Measurements from ENCODE around the gene NCDN.

NCDN gene

GRCh38 chr1:35573198-35574124, 15.9 kb downstream of the NCDN start, which contains the start of gene TFAP2E:
Gene TFAP2E, plus strand, starts transcription at chr1:35573314. Its CDS starts 264 bp downstream, at chr1:35573578.
- Histone ChIP-seq H3K36me3 (ENCODE audit: insufficient read depth) (no peaks in the 10 kb centered on the region), H3K9ac (no peak within 1 kb of the TSS), H3K27ac (no peak within 1 kb of the TSS), H3K79me2 (ENCODE audit: insufficient read depth, low read depth) (no peaks in the 10 kb centered on the region), H3K4me2 (no peak within 1 kb of the TSS), H3K4me1 (ENCODE audit: low read depth, poor library complexity, severe bottlenecking) (no peaks in the 10 kb centered on the region), H2AFZ (ENCODE audit: low read depth) (no peak within 1 kb of the TSS), H4K20me1 (ENCODE audit: insufficient read depth) (no peaks in the 10 kb centered on the region), H3K27me3 (ENCODE audit: insufficient read depth, low read depth) (no peaks in the 10 kb centered on the region), H3K4me3 (IDR thresholded peaks at IDR 0.05; ENCODE audit: insufficient read depth, low read depth, low read length) (no peak within 1 kb of the TSS)
- no peak for TF ChIP-seq CTCF (conservative IDR thresholded peaks at IDR 0.05; ENCODE audit: low read depth, low read length)

- no peak overlapping the region for H3K4me3 ChIP-seq (IDR thresholded peaks at IDR 0.05; ENCODE audit: insufficient read depth, low read depth, low read length)
- no peaks in the 10 kb centered on the region for H3K36me3 ChIP-seq (ENCODE audit: insufficient read depth)
- H3K27ac ChIP-seq, result no peak overlapping the region
- H3K9ac ChIP-seq, result no peak overlapping the region
- H4K20me1 ChIP-seq (ENCODE audit: insufficient read depth), result no peaks in the 10 kb centered on the region
- H3K79me2 ChIP-seq (ENCODE audit: insufficient read depth, low read depth), result no peaks in the 10 kb centered on the region
- H3K4me2 ChIP-seq, result no peak overlapping the region
- no peak for TF ChIP-seq CTCF (conservative IDR thresholded peaks at IDR 0.05; ENCODE audit: low read depth, low read length)
- no peaks in the 10 kb centered on the region for H3K27me3 ChIP-seq (ENCODE audit: insufficient read depth, low read depth)
- no peak overlapping the region for H2AFZ ChIP-seq (ENCODE audit: low read depth)
- H3K4me1 ChIP-seq (ENCODE audit: low read depth, poor library complexity, severe bottlenecking), result no peaks in the 10 kb centered on the region
Observed at GRCh38 chr1:35574125-35574654, 16.6 kb downstream of the NCDN start.

- no peaks in the 10 kb centered on the region for H3K4me1 ChIP-seq (ENCODE audit: low read depth, poor library complexity, severe bottlenecking)
- no peak overlapping the region for H3K27ac ChIP-seq
- no peak overlapping the region for H3K4me2 ChIP-seq
- no peaks in the 10 kb centered on the region for H4K20me1 ChIP-seq (ENCODE audit: insufficient read depth)
- no peaks in the 10 kb centered on the region for H3K27me3 ChIP-seq (ENCODE audit: insufficient read depth, low read depth)
- no peak overlapping the region for H3K4me3 ChIP-seq (IDR thresholded peaks at IDR 0.05; ENCODE audit: insufficient read depth, low read depth, low read length)
- H3K79me2 ChIP-seq (ENCODE audit: insufficient read depth, low read depth), result no peaks in the 10 kb centered on the region
- no peak overlapping the region for H3K9ac ChIP-seq
- TF ChIP-seq CTCF (conservative IDR thresholded peaks at IDR 0.05; ENCODE audit: low read depth, low read length), result no peak
- no peaks in the 10 kb centered on the region for H3K36me3 ChIP-seq (ENCODE audit: insufficient read depth)
- no peak overlapping the region for H2AFZ ChIP-seq (ENCODE audit: low read depth)
Observed at GRCh38 chr1:35574655-35575415, 17.2 kb downstream of the NCDN start.

- Histone ChIP-seq H3K36me3 (ENCODE audit: insufficient read depth) (no peaks in the 10 kb centered on the region), H3K4me1 (ENCODE audit: low read depth, poor library complexity, severe bottlenecking) (no peaks in the 10 kb centered on the region), H4K20me1 (ENCODE audit: insufficient read depth) (no peaks in the 10 kb centered on the region), H3K4me3 (IDR thresholded peaks at IDR 0.05; ENCODE audit: insufficient read depth, low read depth, low read length) (no peak overlapping the region), H3K79me2 (ENCODE audit: insufficient read depth, low read depth) (no peaks in the 10 kb centered on the region), H2AFZ (ENCODE audit: low read depth) (no peak overlapping the region), H3K9ac (no peak overlapping the region), H3K4me2 (no peak overlapping the region), H3K27ac (no peak overlapping the region), H3K27me3 (ENCODE audit: insufficient read depth, low read depth) (no peaks in the 10 kb centered on the region)
- TF ChIP-seq CTCF (conservative IDR thresholded peaks at IDR 0.05; ENCODE audit: low read depth, low read length), result no peak
Observed at GRCh38 chr1:35575416-35575958, 17.9 kb downstream of the NCDN start.

All from KMS-11 (cell line).